Activated CD8-positive, alpha-beta T cell treated with anti-CD3 and anti-CD28 coated beads for 36 hours (primary cell): ENCODE measurements around the gene MAGOHB. TPM values are rescaled to one million over a fixed set of nuclear protein-coding genes. Genes with fewer than 3 reads are reported as not detected.
"Not testable (repeated sequence)": the region's sequence is repeated elsewhere in the genome, so short reads cannot be mapped to it uniquely, and the experiment has no call there.

ENCODE experiments used
- ATAC-seq: fragments of 200-7000 bp; cut with Tn5 transposase; one replicate; pipeline ENCODE4 v1.10.0; 2021; ENCODE audit warnings: mild to moderate bottlenecking, moderate library complexity
- CTCF ChIA-PET: fragments of 350-600 bp; sonication (Branson Sonifier 250); formaldehyde crosslinking; loops from one replicate; lab custom pipeline; 2021; ENCODE audit warnings: antibody characterized with exemption; lab: Charles Lee
- POLR2A ChIA-PET: fragments of 350-600 bp; sonication (Branson Sonifier 250); formaldehyde crosslinking; loops from one replicate; lab custom pipeline; 2021; ENCODE audit warnings: antibody characterized with exemption; lab: Charles Lee
- DNase-seq: peaks from one replicate; pipeline ENCODE4 v3.0.0-alpha.2; 2020
- H3K27ac Mint-ChIP-seq: one replicate; pipeline ENCODE4 v1.8.0; 2021; ENCODE audit warnings: mild to moderate bottlenecking, mixed read lengths
- H3K27me3 Mint-ChIP-seq: one replicate; pipeline ENCODE4 v1.8.0; 2021; ENCODE audit warnings: mixed read lengths
- H3K36me3 Mint-ChIP-seq: one replicate; pipeline ENCODE4 v1.8.0; 2021; ENCODE audit warnings: low read depth, mixed read lengths
- H3K4me1 Mint-ChIP-seq: one replicate; pipeline ENCODE4 v1.8.0; 2021; ENCODE audit warnings: low read depth, mixed read lengths
- H3K4me3 Mint-ChIP-seq: one replicate; pipeline ENCODE4 v1.8.0; 2021; ENCODE audit warnings: mild to moderate bottlenecking, moderate library complexity, mixed read lengths
- H3K9me3 Mint-ChIP-seq: one replicate; pipeline ENCODE4 v1.8.0; 2021; ENCODE audit warnings: mixed read lengths
- intact Hi-C: fragments of 100-400 bp; cut with micrococcal nuclease; formaldehyde crosslinking; loops from one replicate; pipeline ENCODE4 v1.10.0; 2022
- total RNA-seq, 2 experiments: library from RNA; stranded (reverse); gene quantifications; one replicate each; pipeline ENCODE4 v1.2.3, GENCODE V29; 2021
- TF ChIP-seq, protein P1 (sequence below): fragments of 200-600 bp; IDR thresholded peaks from one replicate; pipeline ENCODE4 v1.8.0; 2022; ENCODE audit warnings: antibody characterized with exemption, mild to moderate bottlenecking

MAGOHB gene
- total RNA-seq, 2 experiments from 2014 or later, result 80.4 to 85.6 TPM

- Mint-ChIP-seq H3K4me1 (peaks cover 7% of the 10 kb centered on the region), H3K27me3 (peaks cover 5% of the 10 kb centered on the region), H3K9me3 (no peaks in the 10 kb centered on the region), H3K27ac (no peak overlapping the region), H3K4me3 (no peak overlapping the region), H3K36me3 (peaks cover 5% of the 10 kb centered on the region)
- intact Hi-C loops, result no loop called here
- TF ChIP-seq, protein P1, sequence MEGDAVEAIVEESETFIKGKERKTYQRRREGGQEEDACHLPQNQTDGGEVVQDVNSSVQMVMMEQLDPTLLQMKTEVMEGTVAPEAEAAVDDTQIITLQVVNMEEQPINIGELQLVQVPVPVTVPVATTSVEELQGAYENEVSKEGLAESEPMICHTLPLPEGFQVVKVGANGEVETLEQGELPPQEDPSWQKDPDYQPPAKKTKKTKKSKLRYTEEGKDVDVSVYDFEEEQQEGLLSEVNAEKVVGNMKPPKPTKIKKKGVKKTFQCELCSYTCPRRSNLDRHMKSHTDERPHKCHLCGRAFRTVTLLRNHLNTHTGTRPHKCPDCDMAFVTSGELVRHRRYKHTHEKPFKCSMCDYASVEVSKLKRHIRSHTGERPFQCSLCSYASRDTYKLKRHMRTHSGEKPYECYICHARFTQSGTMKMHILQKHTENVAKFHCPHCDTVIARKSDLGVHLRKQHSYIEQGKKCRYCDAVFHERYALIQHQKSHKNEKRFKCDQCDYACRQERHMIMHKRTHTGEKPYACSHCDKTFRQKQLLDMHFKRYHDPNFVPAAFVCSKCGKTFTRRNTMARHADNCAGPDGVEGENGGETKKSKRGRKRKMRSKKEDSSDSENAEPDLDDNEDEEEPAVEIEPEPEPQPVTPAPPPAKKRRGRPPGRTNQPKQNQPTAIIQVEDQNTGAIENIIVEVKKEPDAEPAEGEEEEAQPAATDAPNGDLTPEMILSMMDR, result no peak
- DNase-seq (no peak), ATAC-seq (no peak)
- ChIA-PET POLR2A (no interaction called here), CTCF (interaction anchor here (0.9 kb wide), 1 partner anchor 17 kb away, joined by 3 read pairs; no protein-coding TSS in a partner anchor)
Observed at GRCh38 chr12:10617863-10618262, 4.5 kb upstream of the MAGOHB start.

DNA sequence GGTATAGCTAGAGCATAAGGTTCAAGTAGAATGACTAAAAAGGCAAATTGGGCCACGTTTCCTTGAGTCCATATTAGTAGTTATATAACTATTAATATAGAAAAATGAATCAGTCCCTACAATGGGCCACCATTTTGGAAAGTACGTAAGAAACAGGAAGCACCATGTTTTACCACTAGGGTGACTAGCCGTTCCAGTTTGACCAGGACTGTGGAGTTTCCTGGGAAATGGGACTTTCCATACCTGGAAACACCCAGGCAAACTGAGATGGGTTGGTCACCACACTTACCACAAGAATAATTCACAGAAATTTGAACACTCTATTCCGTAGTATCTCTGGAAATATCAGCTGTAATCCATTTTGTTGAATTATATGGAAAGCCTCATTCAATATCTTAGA is 2.1 kb upstream of the MAGOHB start:
- Mint-ChIP-seq H3K4me1 (peaks cover 23% of the 10 kb centered on the region), H3K9me3 (no peaks in the 10 kb centered on the region), H3K27me3 (peaks cover 2% of the 10 kb centered on the region), H3K36me3 (peaks cover 27% of the 10 kb centered on the region), H3K4me3 (peak overlapping the region; percentile 22), H3K27ac (no peak overlapping the region)
- CTCF ChIA-PET, result interaction anchor here (1.6 kb wide), 1 partner anchor 462 kb away, joined by 3 read pairs; no protein-coding TSS in a partner anchor
- intact Hi-C loops, result no loop called here
- no peak for ATAC-seq
- POLR2A ChIA-PET, result no interaction called here
- TF ChIP-seq, protein P1, result no peak
- DNase-seq, result no peak

- intact Hi-C loops, result no loop called here
- Mint-ChIP-seq H3K9me3 (no peaks in the 10 kb centered on the region), H3K4me3 (peak overlapping the region; percentile 100), H3K27me3 (peaks cover 2% of the 10 kb centered on the region), H3K4me1 (peaks cover 30% of the 10 kb centered on the region), H3K36me3 (peaks cover 38% of the 10 kb centered on the region), H3K27ac (peak overlapping the region; percentile 100)
- no peak for DNase-seq
- ChIA-PET CTCF (interaction anchor here (1.6 to 2.3 kb wide), 3 partner anchors 61 to 461 kb away, joined by 3 to 11 read pairs (median 4); no protein-coding TSS in a partner anchor), POLR2A (interaction anchor here (0.6 to 1.5 kb wide), 7 partner anchors 21 to 449 kb away, joined by 3 to 4 read pairs (median 3); no protein-coding TSS in a partner anchor)
- TF ChIP-seq, protein P1, result no peak
- no peak for ATAC-seq
Observed at GRCh38 chr12:10614056-10614370, 604 bp upstream of the MAGOHB start.

DNA sequence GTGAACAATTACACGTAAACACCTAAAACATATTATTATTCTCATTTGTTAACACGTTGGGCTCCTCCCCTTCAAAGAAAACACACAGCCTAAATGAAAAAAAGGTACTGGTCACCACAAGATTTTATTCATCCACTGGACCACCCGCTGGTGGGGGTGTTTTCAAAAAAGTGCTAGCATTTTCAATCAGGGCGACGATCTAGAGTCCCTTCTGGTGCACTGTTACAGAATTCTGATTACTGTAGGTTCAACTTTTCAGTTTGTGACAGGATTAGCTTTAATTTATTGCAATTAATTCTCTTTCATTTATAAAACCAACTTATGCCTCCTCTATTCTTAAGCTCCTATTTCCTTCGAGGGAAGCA is 443 bp downstream of the MAGOHB start:
- ATAC-seq (peak; percentile 8), DNase-seq (no peak)
- CTCF ChIA-PET, result interaction anchor here (1.6 to 2.3 kb wide), 2 partner anchors 62 to 137 kb away, joined by 4 to 11 read pairs; no protein-coding TSS in a partner anchor
- Mint-ChIP-seq H3K27ac (peak overlapping the region; percentile 100), H3K4me3 (peak overlapping the region; percentile 100), H3K9me3 (no peaks in the 10 kb centered on the region), H3K27me3 (peaks cover 2% of the 10 kb centered on the region), H3K36me3 (peaks cover 46% of the 10 kb centered on the region), H3K4me1 (peaks cover 30% of the 10 kb centered on the region)
- TF ChIP-seq, protein P1, result no peak
- POLR2A ChIA-PET, result interaction anchor here (0.6 to 1.5 kb wide), 10 partner anchors 9 to 752 kb away, joined by 3 to 4 read pairs (median 3); no protein-coding TSS in a partner anchor
- intact Hi-C loops, result loop anchor here (2.0 kb wide), 2 partner anchors 60 kb away; no protein-coding TSS in a partner anchor

GRCh38 chr12:10612110-10612509 is 1.3 kb downstream of the MAGOHB start:
- Mint-ChIP-seq H3K27me3 (peaks cover 2% of the 10 kb centered on the region), H3K4me3 (peak overlapping the region; percentile 100), H3K36me3 (peaks cover 55% of the 10 kb centered on the region), H3K27ac (peak overlapping the region; percentile 100), H3K4me1 (peaks cover 30% of the 10 kb centered on the region), H3K9me3 (no peaks in the 10 kb centered on the region)
- TF ChIP-seq, protein P1, result no peak
- no peak for ATAC-seq
- intact Hi-C loops, result loop anchor here (2.0 kb wide), 2 partner anchors 59 to 61 kb away; no protein-coding TSS in a partner anchor
- no peak for DNase-seq
- CTCF ChIA-PET, result no interaction called here
- POLR2A ChIA-PET, result interaction anchor here (0.6 to 0.8 kb wide), 2 partner anchors 15 to 88 kb away, joined by 3 read pairs; no protein-coding TSS in a partner anchor

GRCh38 chr12:10611258-10611657 is 2.2 kb downstream of the MAGOHB start:
- H3K27me3 Mint-ChIP-seq, DNase-seq, intact Hi-C loops, H3K27ac Mint-ChIP-seq, ATAC-seq, H3K9me3 Mint-ChIP-seq, H3K4me3 Mint-ChIP-seq: not testable (repeated sequence)
- Mint-ChIP-seq H3K4me1 (peaks cover 30% of the 10 kb centered on the region), H3K36me3 (peaks cover 59% of the 10 kb centered on the region)
- POLR2A ChIA-PET, result interaction anchor here (0.6 kb wide), 1 partner anchor 57 kb away, joined by 3 read pairs; no protein-coding TSS in a partner anchor
- CTCF ChIA-PET, result interaction anchor here (0.6 kb wide), 1 partner anchor 50 kb away, joined by 3 read pairs; no protein-coding TSS in a partner anchor
